GM12872 (cell line): ENCODE data around the gene CEBPA.

Source experiments
- CTCF ChIP-seq: IDR thresholded peaks from 3 replicates; pipeline ENCODE4 v1.5.1; 2011; ENCODE audit warnings: low read depth, mild to moderate bottlenecking, low read length, moderate library complexity; ENCODE audit not compliant: insufficient read depth

CEBPA gene

DNA sequence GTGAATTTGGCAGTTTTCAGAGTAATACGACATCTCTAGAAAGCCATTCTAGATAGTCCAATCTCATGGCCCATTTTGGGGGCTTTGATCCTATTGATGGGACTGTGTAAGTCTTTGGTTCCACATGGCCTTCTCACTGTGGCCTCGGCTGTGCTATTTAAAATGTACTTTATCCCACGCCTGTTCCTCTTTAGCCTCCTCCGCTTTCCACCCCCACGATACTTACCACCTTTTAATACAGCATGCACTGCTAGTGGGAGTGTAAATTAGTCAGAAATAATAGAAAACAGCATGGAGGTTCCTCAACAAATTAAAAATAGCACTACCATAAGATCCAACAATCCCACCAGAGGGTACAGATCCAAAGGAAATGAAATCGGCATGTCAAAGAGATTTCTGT lies 42.8 kb upstream of the CEBPA start:
- no peak for TF ChIP-seq CTCF

DNA sequence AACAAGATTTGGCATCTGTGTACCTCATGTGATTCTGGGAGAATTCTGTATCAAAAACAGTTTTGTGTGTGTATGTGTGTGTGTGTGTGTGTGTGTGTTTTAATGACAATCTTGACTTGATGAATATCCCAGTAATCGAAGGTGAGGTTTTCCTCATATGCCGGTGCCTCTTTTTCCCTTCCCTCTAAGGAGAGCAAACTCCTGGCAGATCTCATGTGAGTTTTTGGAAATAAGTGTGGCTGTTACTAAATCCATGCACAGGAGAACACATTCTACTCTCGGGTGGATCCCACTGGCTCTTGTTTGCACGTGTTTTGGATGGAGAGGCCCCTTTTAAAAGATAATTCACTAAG lies 42.2 kb upstream of the CEBPA start:
- TF ChIP-seq CTCF, result no peak

DNA sequence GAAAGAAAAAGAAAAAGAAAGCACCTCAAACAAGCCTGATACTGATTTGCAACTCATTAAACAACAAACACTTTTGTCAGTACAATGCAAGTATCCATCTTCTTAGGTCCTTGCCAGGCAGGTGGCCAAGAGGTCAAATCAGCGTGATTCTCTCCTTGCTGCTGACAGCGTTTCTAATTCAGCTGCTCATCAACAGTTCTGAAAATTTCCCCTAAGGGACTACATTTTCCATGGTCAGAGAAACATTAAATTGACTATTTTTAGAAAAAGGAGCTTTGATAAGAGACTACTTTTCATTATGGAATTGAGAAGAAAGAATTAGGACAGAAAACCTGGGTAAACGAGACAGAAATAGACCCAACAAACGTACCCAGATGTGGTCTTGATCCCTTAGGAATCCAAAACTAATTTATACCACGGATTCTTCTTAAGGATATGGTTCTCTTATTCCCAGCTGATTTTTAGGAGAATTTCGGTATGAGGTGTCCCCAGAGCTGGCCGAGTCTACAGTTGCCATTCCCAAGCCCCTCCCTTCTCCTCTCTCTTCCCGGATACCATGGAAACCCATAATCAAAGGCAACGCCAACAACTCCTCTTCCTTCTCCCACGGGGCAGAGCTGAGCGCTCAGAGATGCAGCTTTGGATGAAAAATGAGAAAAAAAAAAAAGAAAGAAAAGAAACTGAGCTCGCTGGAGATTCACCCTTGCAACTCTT lies 41.7 kb upstream of the CEBPA start:
- TF ChIP-seq CTCF, result no peak

- no peak for TF ChIP-seq CTCF
Measured at GRCh38 chr19:33343301-33343700, 41.0 kb upstream of the CEBPA start.

- no peak for TF ChIP-seq CTCF
Measured at GRCh38 chr19:33340991-33341390, 38.7 kb upstream of the CEBPA start.

GRCh38 chr19:33339016-33339984 lies 37.0 kb upstream of the CEBPA start:
- TF ChIP-seq CTCF, result no peak

DNA sequence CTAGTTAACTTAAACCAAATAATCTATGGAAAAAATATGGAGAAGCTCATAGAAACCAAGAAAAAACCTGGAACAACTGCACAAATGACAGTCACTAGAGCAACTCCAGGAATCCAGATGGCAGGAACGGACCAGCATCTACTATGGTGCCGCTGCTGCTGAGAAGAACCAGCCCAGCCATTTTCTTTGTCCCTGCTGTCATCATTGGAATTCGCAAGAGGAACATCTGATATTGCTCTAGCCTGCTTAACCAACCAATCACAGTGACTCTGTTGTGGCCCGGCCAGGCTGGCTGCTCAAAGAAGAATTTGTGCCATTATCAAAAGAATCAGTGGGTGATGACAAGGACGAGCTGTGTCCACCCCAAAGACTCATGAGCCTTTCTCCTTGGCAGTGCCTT lies 33.1 kb upstream of the CEBPA start:
- no peak for TF ChIP-seq CTCF
